ENCODE results near the gene FAM83C.

DNA sequence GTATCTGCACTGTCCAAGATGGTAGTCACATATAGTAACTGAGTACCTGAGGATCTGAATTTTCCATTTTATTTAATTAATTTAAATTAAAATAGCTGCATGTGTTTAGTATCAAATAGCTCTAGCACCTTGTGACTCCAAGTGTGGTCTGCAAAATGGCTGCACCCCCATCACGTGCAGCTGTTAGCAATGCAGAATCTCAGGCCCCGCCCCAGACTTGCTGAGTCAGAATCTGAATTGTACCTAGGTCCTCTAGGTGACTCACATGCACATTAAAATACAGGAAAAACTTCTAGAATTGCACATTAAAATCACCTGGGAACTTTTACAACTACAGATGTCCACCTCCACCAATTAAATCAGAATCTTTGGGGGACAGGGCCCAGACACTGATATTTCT lies 19.2 kb upstream of the FAM83C start:
- TF ChIP-seq POLR2AphosphoS5 (IDR thresholded peaks at IDR 0.05) (no peak), EP300 (IDR thresholded peaks at IDR 0.05) (no peak)
- TF ChIP-seq, protein P1, sequence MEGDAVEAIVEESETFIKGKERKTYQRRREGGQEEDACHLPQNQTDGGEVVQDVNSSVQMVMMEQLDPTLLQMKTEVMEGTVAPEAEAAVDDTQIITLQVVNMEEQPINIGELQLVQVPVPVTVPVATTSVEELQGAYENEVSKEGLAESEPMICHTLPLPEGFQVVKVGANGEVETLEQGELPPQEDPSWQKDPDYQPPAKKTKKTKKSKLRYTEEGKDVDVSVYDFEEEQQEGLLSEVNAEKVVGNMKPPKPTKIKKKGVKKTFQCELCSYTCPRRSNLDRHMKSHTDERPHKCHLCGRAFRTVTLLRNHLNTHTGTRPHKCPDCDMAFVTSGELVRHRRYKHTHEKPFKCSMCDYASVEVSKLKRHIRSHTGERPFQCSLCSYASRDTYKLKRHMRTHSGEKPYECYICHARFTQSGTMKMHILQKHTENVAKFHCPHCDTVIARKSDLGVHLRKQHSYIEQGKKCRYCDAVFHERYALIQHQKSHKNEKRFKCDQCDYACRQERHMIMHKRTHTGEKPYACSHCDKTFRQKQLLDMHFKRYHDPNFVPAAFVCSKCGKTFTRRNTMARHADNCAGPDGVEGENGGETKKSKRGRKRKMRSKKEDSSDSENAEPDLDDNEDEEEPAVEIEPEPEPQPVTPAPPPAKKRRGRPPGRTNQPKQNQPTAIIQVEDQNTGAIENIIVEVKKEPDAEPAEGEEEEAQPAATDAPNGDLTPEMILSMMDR (IDR thresholded peaks at IDR 0.05), result no peak

Measured in suprapubic skin (tissue), 4 donors.